KBM-7 (cell line): ENCODE measurements around the gene TTC7B.

Experiments used
- DNase-seq: peaks from one replicate; pipeline ENCODE4 v3.0.0-alpha.2; 2015
- in situ Hi-C: fragments of 300-500 bp; cut with MboI; formaldehyde crosslinking; loops from 2 replicates; pipeline ENCODE4 v1.14.3; 2020; ENCODE audit warnings: low sequenced_read_pairs, low pct_unique_long_range_greater_than_20kb, mixed read lengths

TTC7B gene

GRCh38 chr14:90781876-90782275, 34.4 kb downstream of the TTC7B start:
- in situ Hi-C loops = no loop called here
- no peak for DNase-seq

GRCh38 chr14:90781344-90781761, 34.9 kb downstream of the TTC7B start:
- no peak for DNase-seq
- in situ Hi-C loops = no loop called here

GRCh38 chr14:90780519-90780918, 35.7 kb downstream of the TTC7B start:
- no peak for DNase-seq
- in situ Hi-C loops = no loop called here

GRCh38 chr14:90778571-90779255, 37.5 kb downstream of the TTC7B start:
- DNase-seq = no peak
- in situ Hi-C loops = no loop called here

- in situ Hi-C loops = no loop called here
- DNase-seq = no peak
Observed at GRCh38 chr14:90777830-90778485, 38.3 kb downstream of the TTC7B start.

GRCh38 chr14:90777358-90777757, 38.9 kb downstream of the TTC7B start:
- in situ Hi-C loops = no loop called here
- DNase-seq = no peak

- in situ Hi-C loops = no loop called here
- DNase-seq = no peak
Observed at GRCh38 chr14:90775441-90775840, 40.8 kb downstream of the TTC7B start.

GRCh38 chr14:90774316-90774715, 41.9 kb downstream of the TTC7B start:
- DNase-seq = no peak
- in situ Hi-C loops = no loop called here

- in situ Hi-C loops = no loop called here
- DNase-seq = no peak
Observed at GRCh38 chr14:90773705-90774104, 42.5 kb downstream of the TTC7B start.

GRCh38 chr14:90773196-90773486, 43.1 kb downstream of the TTC7B start:
- no peak for DNase-seq
- in situ Hi-C loops = no loop called here

- in situ Hi-C loops = no loop called here
- DNase-seq = no peak
Observed at GRCh38 chr14:90767899-90768298, 48.3 kb downstream of the TTC7B start.

GRCh38 chr14:90760591-90761316, 55.5 kb downstream of the TTC7B start:
- peak; percentile 54 for DNase-seq
- in situ Hi-C loops = no loop called here

GRCh38 chr14:90760078-90760444, 56.2 kb downstream of the TTC7B start:
- DNase-seq = no peak
- in situ Hi-C loops = no loop called here

GRCh38 chr14:90759370-90760077, 56.7 kb downstream of the TTC7B start:
- in situ Hi-C loops = no loop called here
- peak; percentile 36 for DNase-seq

GRCh38 chr14:90758959-90759358, 57.3 kb downstream of the TTC7B start:
- peak; percentile 33 for DNase-seq
- in situ Hi-C loops = no loop called here

- in situ Hi-C loops = no loop called here
- peak; percentile 87 for DNase-seq
Observed at GRCh38 chr14:90758028-90758889, 58.0 kb downstream of the TTC7B start.

- in situ Hi-C loops = no loop called here
- DNase-seq = no peak
Observed at GRCh38 chr14:90757452-90757851, 58.8 kb downstream of the TTC7B start.

GRCh38 chr14:90756755-90757345, 59.4 kb downstream of the TTC7B start:
- in situ Hi-C loops = no loop called here
- DNase-seq = no peak
